HG03060 (cell line): ENCODE results near the gene BSDC1.
A peak's percentile ranks its signal among the peaks of the same experiment; 100 is the strongest.

Experiments used
- ATAC-seq: cut with Tn5 transposase; IDR thresholded peaks from one replicate; pipeline ENCODE4 v1.9.1; 2021; ENCODE audit warnings: low read depth, moderate number of reproducible peaks; ENCODE audit not compliant: unreplicated experiment

The BSDC1 gene

GRCh38 chr1:32338637-32339145 is 55.5 kb downstream of the BSDC1 start:
- ATAC-seq, result no peak

- no peak for ATAC-seq
Measured at GRCh38 chr1:32337855-32338636, 56.2 kb downstream of the BSDC1 start.

DNA sequence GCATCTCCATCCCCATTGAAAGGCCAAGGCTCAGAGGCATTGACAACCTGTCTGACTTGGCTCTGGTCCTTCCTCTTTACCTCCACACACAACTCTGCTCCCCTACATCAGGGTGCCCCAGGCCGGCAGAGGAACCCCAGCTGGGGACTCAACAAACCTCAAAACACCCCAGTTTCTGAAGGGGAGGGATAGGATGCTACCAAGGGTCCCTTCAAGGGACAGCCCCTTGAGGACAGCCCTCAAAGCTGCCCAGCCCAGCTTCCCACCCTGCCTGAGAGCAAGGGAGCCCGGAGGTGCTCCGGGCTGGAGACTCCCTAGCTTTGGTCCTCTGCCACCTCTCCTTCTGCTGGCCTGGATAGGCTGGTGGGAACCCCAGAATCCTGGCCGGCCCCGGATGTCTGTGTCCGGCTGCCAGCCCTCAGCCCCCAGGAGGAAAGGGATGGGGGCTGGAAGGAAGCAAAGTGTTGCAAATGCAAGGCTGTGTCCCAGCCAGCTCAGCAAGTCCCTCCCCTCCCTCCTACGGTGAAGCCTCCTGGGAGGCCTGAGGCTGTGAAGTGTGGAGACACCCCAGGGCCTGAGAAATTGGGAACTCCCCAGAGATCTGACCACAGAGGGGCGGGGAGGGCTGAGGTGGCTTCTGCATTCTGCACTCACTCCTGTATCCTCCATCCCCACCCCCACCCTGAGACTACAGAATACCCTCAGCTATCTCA is 57.1 kb downstream of the BSDC1 start:
- ATAC-seq, result peak; percentile 28

GRCh38 chr1:32336591-32336932 is 57.7 kb downstream of the BSDC1 start:
- no peak for ATAC-seq

DNA sequence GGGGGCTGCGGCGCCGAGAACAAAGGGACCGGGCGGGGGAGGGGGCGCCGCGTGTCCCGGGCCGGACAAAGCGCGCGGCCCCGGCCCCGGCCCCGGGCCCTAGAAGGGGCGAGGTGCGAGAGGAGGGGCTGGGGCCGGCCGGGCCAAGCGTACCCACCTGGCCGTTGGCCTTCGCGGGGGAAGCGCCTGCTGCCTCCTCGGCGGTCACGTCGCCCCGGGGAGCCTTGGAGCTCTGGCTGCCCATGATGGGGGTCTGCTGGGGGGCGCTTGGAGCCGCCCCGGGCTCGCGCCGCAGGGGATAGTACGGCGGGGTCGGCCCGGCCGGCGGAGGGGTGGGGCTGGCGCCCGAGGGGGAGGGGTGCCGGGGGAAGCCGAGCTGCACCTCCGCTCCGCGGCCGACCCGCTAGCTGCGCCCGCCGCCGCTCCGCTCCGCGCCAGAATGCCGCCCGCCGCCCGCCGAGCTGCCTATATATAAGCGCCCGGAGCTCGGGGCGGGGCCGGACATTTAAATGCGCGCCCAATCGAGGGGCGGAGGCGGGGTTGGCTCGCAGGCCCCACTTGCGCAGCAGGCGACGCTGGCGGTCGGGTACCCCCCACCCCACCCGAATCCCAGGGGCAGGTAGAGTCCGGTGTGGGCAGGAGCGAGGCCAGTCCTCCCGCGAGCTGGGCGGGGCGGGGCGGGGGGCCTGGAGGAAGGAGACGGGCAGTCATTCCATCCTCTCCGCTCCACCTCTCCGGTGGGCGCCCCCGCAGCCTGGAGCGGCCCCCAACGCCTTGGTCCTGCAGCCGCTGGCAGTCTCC is 58.3 kb downstream of the BSDC1 start, which contains the start of gene MARCKSL1:
Gene MARCKSL1 (minus strand): TSS at position 444 of the 801 bp plus-strand sequence. CDS start 200 bp downstream, at position 244.
- no peak for ATAC-seq

DNA sequence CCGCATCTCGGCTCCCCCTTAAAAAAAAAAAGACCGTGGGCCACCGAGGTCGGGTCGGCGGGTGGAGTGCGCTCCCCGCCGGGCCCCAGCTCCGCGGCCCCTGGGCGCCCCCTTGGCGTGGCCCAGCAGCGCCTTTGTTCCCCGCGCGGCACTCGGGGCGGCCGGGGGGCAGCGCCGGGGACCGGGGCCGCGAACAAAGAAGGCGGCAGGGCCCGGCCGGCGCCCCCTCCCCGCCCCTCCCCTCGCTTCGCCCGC is 58.8 kb downstream of the BSDC1 start:
- ATAC-seq, result no peak

DNA sequence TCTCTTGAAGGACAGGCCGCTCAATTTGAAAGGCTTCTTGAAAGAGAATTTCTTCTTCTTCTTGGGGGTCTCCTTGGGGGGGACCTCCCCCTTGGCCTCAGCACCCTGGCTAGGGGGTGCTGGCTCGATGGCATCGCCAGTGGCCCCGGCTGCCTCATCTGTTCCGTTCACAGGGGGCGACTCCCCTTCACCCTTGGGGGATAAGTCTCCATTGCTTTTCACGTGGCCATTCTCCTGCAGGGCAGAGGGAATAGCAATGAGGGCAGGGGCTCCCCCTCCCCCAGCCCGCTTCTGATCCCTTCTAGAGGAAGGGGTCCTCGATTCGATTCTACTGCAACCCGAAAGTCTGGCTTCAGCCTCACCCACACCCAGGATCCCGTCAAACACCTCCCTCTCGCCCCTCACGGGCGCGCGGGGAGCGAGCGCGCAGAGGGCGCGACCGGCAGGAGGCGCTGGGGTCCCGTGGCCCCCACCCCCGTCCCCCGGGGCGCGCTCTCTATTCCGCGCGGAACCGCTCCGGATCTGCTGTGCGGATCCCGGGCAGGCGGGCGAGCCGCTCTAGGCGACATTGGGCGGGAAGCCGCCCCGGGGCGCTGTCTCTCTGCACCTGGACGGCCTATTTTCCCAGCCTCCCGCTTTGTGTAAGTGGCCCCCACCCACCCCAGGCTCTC is 59.2 kb downstream of the BSDC1 start:
- no peak for ATAC-seq

- no peak for ATAC-seq
Measured at GRCh38 chr1:32334274-32334861, 59.9 kb downstream of the BSDC1 start.

DNA sequence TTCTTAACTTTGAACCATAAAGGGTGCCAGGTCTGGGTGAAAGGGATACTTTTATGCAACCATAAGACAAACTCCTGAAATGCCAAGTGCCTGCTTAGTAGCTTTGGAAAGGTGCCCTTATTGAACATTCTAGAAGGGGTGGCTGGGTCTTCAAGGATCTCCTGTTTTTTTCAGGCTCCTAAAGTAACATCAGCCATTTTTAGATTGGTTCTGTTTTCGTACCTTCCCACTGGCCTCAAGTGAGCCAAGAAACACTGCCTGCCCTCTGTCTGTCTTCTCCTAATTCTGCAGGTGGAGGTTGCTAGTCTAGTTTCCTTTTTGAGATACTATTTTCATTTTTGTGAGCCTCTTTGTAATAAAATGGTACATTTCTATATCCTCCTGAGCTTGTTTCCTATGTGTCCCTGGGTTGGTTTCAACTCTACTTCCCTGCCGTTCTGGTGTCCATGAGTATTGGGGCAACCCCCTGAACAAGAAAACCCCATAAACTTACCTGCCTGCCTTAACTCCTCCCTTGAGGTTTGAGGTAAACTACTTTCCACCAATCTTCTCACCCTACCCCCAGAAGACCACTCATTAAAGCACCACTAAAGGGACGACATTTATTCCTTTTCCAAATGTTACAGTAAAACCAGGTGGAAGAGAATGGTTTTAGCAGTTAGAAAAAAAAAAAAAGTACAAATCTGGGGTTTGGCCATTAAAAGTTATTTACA is 60.8 kb downstream of the BSDC1 start:
- no peak for ATAC-seq

- no peak for ATAC-seq
Measured at GRCh38 chr1:32332290-32333079, 61.8 kb downstream of the BSDC1 start.

GRCh38 chr1:32331549-32331948 is 62.7 kb downstream of the BSDC1 start:
- ATAC-seq, result no peak

DNA sequence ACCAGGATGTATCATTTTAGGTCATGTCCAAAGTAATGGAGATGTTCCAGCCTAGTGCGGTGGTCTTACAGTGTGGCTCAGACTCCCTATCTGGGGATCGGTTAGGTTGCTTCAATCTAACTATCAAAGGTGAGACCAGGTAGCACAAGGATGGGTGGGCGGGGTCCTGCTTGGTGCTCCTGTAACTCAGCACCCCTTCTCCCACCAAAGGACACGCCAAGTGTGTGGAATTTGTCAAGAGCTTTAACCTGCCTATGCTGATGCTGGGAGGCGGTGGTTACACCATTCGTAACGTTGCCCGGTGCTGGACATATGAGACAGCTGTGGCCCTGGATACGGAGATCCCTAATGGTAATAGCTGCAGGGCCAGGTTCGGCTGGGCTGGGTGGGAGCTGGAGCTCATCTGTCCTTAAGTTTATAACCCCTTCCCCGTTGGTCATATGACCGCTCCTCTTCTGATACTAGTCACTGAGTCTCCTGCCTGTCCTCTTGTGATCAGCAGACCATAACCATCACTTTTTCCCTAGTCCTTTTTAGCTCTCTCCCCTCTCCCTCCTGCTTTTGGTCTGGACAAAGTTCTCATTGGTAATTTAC is 63.6 kb downstream of the BSDC1 start:
- ATAC-seq, result no peak

DNA sequence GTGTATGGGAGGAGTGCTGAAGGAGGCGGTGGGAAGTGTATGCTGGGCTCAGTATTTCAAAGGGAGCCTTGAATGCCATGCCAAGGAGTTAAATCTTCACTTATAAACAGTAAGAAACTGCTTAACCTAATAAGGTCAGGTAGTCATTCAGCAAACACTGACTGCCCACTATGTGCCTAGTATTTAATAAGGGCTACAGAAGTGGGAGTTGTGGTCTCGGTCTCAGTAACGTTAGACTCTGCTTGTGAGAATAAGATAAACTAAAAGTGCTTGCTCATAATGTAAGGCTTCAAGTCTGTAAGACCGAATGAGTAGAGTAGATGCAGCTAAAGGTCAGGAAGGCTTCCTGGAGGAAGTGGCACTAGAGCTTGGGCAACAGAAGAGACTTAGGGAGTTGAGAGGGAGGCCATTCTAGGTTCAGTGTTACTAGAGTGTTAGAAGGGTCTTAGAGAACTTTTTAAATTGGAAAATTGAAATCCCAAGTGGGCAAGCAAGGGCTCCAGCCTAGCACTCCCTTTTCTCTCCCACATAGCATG is 64.2 kb downstream of the BSDC1 start:
- ATAC-seq, result no peak

DNA sequence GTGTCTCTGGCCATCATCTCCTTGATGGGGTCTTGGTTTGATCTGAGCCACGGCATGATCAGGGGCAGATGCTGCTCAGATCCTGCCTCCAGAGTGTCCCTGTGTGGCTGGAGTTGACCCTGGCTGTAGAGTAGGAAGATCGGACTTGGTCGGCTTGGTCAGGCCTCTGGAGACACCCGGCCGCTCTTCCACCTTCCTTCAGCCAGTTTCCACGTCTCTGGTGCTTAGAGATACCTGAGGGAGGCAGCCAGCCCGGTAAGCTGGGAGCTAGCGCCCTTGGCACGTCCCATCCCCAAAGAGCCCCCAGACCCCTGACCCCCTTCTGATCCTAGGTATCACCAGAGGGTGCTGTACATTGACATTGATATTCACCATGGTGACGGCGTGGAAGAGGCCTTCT is 67.0 kb downstream of the BSDC1 start:
- no peak for ATAC-seq

DNA sequence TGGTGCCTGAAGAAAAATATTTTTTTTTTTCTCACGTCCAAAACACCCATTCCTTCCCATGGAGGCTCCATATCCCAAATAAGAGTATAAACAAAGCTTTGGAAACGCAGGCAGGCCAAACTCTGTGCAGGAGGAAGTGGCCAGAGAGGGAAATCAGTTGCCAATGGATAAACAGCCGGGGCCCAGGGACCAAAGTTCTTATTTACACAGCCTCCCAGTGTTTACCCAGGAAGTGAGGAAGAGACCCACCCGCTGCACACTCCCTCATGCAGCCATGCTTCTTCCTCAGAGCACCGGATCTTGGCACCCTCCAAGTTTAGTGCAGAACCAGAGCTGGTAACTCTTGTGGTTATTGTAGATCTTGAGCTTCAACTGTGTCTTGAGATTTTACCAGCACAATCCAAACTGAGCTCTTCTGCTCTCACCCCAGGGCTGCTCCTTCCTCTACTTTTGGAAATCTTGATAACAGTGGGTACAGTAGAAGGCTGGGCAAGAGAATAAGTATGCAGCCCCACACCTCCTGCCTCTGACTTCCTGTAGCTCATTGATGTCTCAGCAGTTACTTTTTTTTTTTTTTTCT is 72.4 kb downstream of the BSDC1 start:
- ATAC-seq, result no peak

DNA sequence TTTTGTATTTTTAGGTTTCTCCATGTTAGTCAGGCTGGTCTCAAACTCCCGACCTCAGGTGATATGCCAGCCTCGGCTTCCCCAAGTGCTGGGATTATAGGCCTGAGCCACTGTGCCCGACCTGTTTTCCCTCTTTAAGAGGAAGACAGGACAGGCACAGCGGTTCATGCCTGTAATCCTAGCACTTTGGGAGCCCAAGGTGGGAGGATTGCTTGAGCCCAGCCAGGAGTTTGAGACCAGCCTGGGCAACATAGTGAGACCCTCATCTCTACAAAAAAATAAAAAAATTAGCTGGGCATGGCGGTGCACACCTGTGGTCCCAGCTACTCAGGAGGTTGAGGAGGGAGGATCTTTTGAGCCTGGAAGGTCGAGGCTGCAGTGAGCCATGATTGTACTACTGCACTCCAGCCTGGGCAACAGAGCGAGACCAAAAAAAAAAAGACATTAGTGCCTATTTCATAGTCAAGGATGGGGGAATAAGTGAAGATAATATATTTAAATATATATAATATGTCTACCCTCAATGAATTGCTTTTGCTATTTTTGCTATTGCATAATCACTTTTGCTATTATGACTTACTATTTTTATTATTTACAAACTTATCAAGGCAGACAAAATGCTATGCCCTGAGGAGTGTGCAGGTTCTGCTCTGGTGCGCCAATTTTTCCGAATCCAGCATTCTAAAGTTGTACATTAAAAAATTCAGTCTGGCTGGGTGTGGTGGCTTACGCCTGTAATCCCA is 75.9 kb downstream of the BSDC1 start:
- ATAC-seq, result no peak

DNA sequence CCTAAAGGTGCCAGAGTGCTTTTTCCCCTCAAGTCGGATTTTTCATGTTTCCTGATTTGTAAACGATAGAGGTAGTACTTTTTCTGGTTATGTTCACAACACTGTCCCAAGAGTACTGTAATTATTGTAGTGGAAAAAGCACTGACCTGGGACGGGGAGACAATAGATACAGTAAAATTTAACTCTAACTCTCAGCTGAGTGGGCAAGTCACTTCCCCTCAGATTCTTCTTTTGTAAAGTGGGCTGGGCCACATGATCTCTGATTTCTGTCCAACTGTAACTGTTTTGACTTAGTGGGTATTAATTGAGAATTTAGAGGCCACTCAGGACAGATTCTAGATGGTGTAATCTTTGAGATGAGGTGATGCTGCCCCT is 77.4 kb downstream of the BSDC1 start:
- ATAC-seq, result no peak
